ENCODE results near the gene UNC45A. TPM values are rescaled to one million over a fixed set of nuclear protein-coding genes. Genes with fewer than 3 reads are reported as not detected.

UNC45A gene
- total RNA-seq, 1 experiment from 2014 or later, result 68.4 TPM

- TF ChIP-seq, protein P1, sequence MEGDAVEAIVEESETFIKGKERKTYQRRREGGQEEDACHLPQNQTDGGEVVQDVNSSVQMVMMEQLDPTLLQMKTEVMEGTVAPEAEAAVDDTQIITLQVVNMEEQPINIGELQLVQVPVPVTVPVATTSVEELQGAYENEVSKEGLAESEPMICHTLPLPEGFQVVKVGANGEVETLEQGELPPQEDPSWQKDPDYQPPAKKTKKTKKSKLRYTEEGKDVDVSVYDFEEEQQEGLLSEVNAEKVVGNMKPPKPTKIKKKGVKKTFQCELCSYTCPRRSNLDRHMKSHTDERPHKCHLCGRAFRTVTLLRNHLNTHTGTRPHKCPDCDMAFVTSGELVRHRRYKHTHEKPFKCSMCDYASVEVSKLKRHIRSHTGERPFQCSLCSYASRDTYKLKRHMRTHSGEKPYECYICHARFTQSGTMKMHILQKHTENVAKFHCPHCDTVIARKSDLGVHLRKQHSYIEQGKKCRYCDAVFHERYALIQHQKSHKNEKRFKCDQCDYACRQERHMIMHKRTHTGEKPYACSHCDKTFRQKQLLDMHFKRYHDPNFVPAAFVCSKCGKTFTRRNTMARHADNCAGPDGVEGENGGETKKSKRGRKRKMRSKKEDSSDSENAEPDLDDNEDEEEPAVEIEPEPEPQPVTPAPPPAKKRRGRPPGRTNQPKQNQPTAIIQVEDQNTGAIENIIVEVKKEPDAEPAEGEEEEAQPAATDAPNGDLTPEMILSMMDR (conservative IDR thresholded peaks at IDR 0.05; ENCODE audit: low read depth, low read length), result no peak
- no peak for TF ChIP-seq EZH2phosphoT487 (IDR thresholded peaks at IDR 0.05; ENCODE audit: borderline replicate concordance, low read length)
- Histone ChIP-seq H3K4me1 (ENCODE audit: insufficient read depth, low read length) (peaks cover 13% of the 10 kb centered on the region), H4K20me1 (ENCODE audit: low read length) (no peaks in the 10 kb centered on the region), H3K9me3 (ENCODE audit: low read length) (no peaks in the 10 kb centered on the region), H2AFZ (ENCODE audit: low read length) (no peak overlapping the region), H3K9me2 (replicated peaks; ENCODE audit: low read length) (no peaks in the 10 kb centered on the region), H3K4me3 (ENCODE audit: low read length) (no peak overlapping the region), H3K79me2 (ENCODE audit: low read length) (peaks cover 16% of the 10 kb centered on the region; the same call in 1 of the 2 replicates), H3K27me3 (ENCODE audit: low read length) (no peaks in the 10 kb centered on the region), H3K4me2 (ENCODE audit: low read length) (no peak overlapping the region), H3K27ac (ENCODE audit: low read length) (no peak overlapping the region), H3K9ac (ENCODE audit: low read length) (no peak overlapping the region), H3F3A (ENCODE audit: low read length, unreplicated experiment) (no peaks in the 10 kb centered on the region), H3K36me3 (ENCODE audit: low read depth, low read length) (peaks cover 11% of the 10 kb centered on the region)
- intact Hi-C loops (cut with micrococcal nuclease), result no loop called here
- ATAC-seq, result no peak
- DNase-seq, result no peak
- ChIA-PET POLR2A (ENCODE audit: unreplicated experiment) (no interaction called here), CTCF (no interaction called here)
- BruUV-seq (replicated peaks), result no TSS peak
Measured at GRCh38 chr15:90905306-90906180, 29.5 kb upstream of the UNC45A start.

DNA sequence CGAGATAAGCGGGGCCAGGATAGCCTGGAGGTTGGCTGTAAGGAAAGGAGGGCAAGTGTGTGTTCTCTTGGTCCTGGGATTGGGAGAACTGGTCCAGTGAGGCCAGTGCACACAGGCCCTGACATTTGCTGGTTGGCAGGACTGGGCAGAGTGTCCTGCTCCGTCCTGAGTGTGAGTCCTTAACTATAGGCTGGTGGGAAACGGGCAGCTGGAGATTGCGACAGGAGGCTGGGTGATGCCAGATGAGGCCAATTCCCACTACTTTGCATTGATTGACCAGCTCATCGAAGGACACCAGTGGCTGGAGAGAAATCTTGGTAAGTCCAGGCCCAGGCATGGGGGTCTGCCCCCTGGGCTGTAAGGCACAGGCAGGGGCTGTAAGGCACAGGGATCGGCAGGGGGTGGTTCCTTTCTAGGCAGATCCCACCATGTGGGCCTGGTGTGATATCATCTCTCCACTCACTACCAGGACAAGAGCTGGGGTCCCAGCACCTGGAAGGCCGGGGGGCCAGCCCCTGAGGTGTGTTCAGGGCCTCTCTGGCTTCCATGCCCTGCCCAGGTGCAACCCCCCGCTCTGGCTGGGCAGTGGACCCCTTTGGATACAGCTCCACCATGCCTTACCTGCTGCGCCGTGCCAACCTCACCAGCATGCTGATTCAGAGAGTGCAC is 28.8 kb upstream of the UNC45A start:
- no peak overlapping the region for H3K4me2 ChIP-seq (ENCODE audit: low read length)
- no peaks in the 10 kb centered on the region for H3K9me3 ChIP-seq (ENCODE audit: low read length)
- peaks cover 11% of the 10 kb centered on the region for H3K36me3 ChIP-seq (ENCODE audit: low read depth, low read length)
- no peaks in the 10 kb centered on the region for H4K20me1 ChIP-seq (ENCODE audit: low read length)
- no peak overlapping the region for H3K9ac ChIP-seq (ENCODE audit: low read length)
- intact Hi-C loops (cut with micrococcal nuclease), result no loop called here
- CTCF ChIA-PET, result no interaction called here
- POLR2A ChIA-PET (ENCODE audit: unreplicated experiment), result no interaction called here
- DNase-seq (no peak), ATAC-seq (no peak)
- TF ChIP-seq EZH2 (IDR thresholded peaks at IDR 0.05; ENCODE audit: low read length, unreplicated experiment), result no peak
- TF ChIP-seq, protein P1 (conservative IDR thresholded peaks at IDR 0.05; ENCODE audit: low read depth, low read length), result no peak
- no peak for TF ChIP-seq EZH2phosphoT487 (IDR thresholded peaks at IDR 0.05; ENCODE audit: borderline replicate concordance, low read length)
- no peaks in the 10 kb centered on the region for H3F3A ChIP-seq (ENCODE audit: low read length, unreplicated experiment)
- no peak overlapping the region for H3K4me3 ChIP-seq (ENCODE audit: low read length)
- no peaks in the 10 kb centered on the region for H3K9me2 ChIP-seq (replicated peaks; ENCODE audit: low read length)
- no peaks in the 10 kb centered on the region for H3K27me3 ChIP-seq (ENCODE audit: low read length)
- no TSS peak for BruUV-seq (replicated peaks)
- no peak overlapping the region for H3K27ac ChIP-seq (ENCODE audit: low read length)
- peaks cover 16% of the 10 kb centered on the region; the same call in 1 of the 2 replicates for H3K79me2 ChIP-seq (ENCODE audit: low read length)
- peaks cover 13% of the 10 kb centered on the region for H3K4me1 ChIP-seq (ENCODE audit: insufficient read depth, low read length)
- no peak overlapping the region for H2AFZ ChIP-seq (ENCODE audit: low read length)
